ENCODE results near the gene ATIC. TPM values are rescaled to one million over a fixed set of nuclear protein-coding genes. Genes with fewer than 3 reads are reported as not detected.

ATIC gene
- total RNA-seq, 4 donors from 2014 or later: 20.5 to 57.6 (median 29.8) TPM

- Histone ChIP-seq H3K36me3 (no peaks in the 10 kb centered on the region), H3K9me3 (no peaks in the 10 kb centered on the region), H3K27me3 (no peaks in the 10 kb centered on the region), H3K4me3 (no peak overlapping the region), H3K4me1 (no peaks in the 10 kb centered on the region), H3K27ac (no peak overlapping the region)
- intact Hi-C loops (cut with DNase I; ENCODE audit: low total_unique reads): no loop called here
- DNase-seq: no peak
- TF ChIP-seq CTCF (IDR thresholded peaks at IDR 0.05): no peak
- TF ChIP-seq POLR2A (IDR thresholded peaks at IDR 0.05): no peak
Observed at GRCh38 chr2:215380699-215381098, 68.8 kb downstream of the ATIC start.

- no peaks in the 10 kb centered on the region for H3K4me1 ChIP-seq
- no peak for TF ChIP-seq CTCF (IDR thresholded peaks at IDR 0.05)
- TF ChIP-seq POLR2A (IDR thresholded peaks at IDR 0.05): no peak
- H3K27ac ChIP-seq: no peak overlapping the region
- no peaks in the 10 kb centered on the region for H3K36me3 ChIP-seq
- intact Hi-C loops (cut with DNase I; ENCODE audit: low total_unique reads): no loop called here
- H3K4me3 ChIP-seq: no peak overlapping the region
- H3K9me3 ChIP-seq: no peaks in the 10 kb centered on the region
- no peak for DNase-seq
- no peaks in the 10 kb centered on the region for H3K27me3 ChIP-seq
Observed at GRCh38 chr2:215382011-215382410, 70.2 kb downstream of the ATIC start.

DNA sequence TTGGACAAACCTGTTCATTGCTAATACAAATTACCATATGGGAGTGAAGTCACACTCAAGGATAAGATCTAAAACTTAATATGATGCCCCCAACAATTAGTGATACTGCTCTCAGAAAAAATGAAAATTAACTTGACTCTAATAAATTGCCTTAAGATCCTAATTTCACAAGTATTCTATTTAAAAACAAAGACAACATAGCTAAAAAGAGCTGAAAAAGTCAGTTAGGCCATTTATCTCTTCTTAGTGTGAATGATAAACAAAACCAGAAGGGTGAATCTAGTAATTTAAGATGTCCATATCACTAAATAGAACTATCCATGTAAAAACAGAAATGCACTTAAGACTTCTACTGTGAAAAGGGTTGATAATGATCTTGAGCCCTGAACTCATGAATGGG is 70.6 kb downstream of the ATIC start:
- intact Hi-C loops (cut with DNase I; ENCODE audit: low total_unique reads): no loop called here
- H3K27ac ChIP-seq: no peak overlapping the region
- H3K36me3 ChIP-seq: no peaks in the 10 kb centered on the region
- no peaks in the 10 kb centered on the region for H3K4me1 ChIP-seq
- no peak overlapping the region for H3K4me3 ChIP-seq
- TF ChIP-seq POLR2A (IDR thresholded peaks at IDR 0.05): no peak
- TF ChIP-seq CTCF (IDR thresholded peaks at IDR 0.05): no peak
- DNase-seq: no peak
- H3K27me3 ChIP-seq: no peaks in the 10 kb centered on the region
- H3K9me3 ChIP-seq: no peaks in the 10 kb centered on the region

DNA sequence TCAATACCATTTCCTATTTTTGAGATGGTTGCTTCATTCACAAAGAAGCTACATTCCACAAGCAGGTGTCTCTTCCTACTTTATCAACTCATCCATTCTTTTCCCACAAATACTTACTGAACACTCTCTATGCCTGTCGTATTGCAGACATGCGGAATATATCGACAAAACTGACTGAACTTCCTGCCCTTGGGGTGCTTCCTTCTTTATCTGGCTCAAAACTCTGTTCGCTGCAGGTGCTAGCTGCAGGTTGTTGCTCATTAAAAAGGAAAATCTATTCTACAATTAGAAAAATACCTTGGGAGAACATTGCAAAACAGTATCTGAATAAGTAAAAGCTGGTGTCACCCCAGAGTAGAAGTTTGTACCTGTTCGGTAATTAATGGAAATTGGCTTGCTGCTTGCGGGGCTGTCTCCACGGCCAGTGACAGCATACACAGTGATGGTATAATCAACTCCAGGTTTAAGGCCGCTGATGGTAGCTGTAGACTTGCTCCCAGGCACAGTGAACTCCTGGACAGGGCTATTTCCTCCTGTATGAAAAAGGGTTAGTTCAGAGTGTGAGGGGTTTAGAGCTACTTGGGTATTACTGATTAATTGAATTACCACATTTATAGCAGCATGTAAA is 71.9 kb downstream of the ATIC start:
- intact Hi-C loops (cut with DNase I; ENCODE audit: low total_unique reads): no loop called here
- H3K36me3 ChIP-seq: no peaks in the 10 kb centered on the region

GRCh38 chr2:215384710-215385109 is 72.9 kb downstream of the ATIC start:
- H3K36me3 ChIP-seq: no peaks in the 10 kb centered on the region

More for the DNA sequence above, 71.9 kb downstream of the ATIC start:
- TF ChIP-seq POLR2A (IDR thresholded peaks at IDR 0.05) (no peak), CTCF (IDR thresholded peaks at IDR 0.05) (no peak)
- Histone ChIP-seq H3K4me3 (no peak overlapping the region), H3K4me1 (no peaks in the 10 kb centered on the region), H3K27me3 (no peaks in the 10 kb centered on the region), H3K27ac (no peak overlapping the region), H3K9me3 (no peaks in the 10 kb centered on the region)
- no peak for DNase-seq

More at GRCh38 chr2:215384710-215385109, 72.9 kb downstream of the ATIC start:
- Histone ChIP-seq H3K4me3 (no peak overlapping the region), H3K27me3 (no peaks in the 10 kb centered on the region), H3K27ac (no peak overlapping the region), H3K4me1 (no peaks in the 10 kb centered on the region), H3K9me3 (no peaks in the 10 kb centered on the region)
- no peak for DNase-seq
- TF ChIP-seq POLR2A (IDR thresholded peaks at IDR 0.05) (no peak), CTCF (IDR thresholded peaks at IDR 0.05) (no peak)
- intact Hi-C loops (cut with DNase I; ENCODE audit: low total_unique reads): no loop called here

Data from uterus (tissue), 4 donors.